ENCODE data around the gene CCSER1.

Gene CCSER1

DNA sequence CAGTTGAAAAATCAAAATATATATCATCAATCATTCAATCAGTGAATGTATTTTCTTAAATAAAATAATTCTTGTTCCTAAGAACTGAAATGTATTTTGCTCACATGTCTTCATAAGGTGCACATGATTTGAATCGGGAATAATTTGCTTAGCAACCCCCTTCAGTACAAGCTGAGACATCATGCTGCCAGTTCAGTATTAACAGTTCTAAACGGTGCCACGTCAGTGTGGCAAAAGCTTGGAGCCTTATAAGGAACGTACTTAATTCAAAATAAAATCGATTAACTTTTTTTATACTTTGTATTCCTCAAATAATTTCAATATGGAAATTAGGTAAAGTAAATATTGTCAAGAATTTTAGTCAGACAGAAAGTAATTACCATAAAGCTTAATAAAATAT, 287.9 kb downstream of the CCSER1 start:
- no peaks in the 10 kb centered on the region for H3K9me3 ChIP-seq (ENCODE audit: control insufficient read depth, low read depth, low read length)
- no peak overlapping the region for H3K27ac ChIP-seq (ENCODE audit: low read length)
- no peak overlapping the region for H3K4me3 ChIP-seq (ENCODE audit: low read length)
- no peak overlapping the region for H3K9ac ChIP-seq (ENCODE audit: low read length)
- no peaks in the 10 kb centered on the region for H3K36me3 ChIP-seq (ENCODE audit: control insufficient read depth, low read depth, low read length)
- no peaks in the 10 kb centered on the region for H3K4me1 ChIP-seq (ENCODE audit: control insufficient read depth, low read depth, low read length)
- no peaks in the 10 kb centered on the region for H3K27me3 ChIP-seq (ENCODE audit: control insufficient read depth, insufficient read depth, low read length)

DNA sequence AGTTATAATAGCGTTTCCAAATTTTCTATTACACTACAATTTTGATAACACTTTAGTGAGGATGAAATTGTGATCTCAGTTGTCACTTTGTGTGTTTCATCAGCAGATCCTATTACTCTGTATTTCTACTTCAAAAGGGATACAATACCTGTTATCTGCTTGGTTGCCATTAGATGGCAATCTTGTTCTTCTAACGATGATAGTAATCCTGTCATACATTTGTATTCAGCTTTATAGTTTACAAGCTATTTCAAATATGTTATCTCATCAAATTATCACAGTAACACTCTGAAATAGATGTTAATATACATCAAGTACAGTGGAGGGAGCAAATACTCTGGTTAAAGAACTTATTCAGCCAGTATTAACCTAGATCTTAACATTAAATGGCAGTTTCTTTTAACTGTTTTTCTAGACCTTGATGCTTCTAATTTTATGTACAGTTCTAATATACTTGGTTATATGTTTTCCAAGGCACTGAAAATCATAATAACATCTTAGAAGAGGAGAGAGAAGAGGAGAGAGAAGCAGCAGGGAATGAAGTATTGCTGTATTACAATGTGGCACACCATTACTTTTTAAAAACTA, 292.0 kb downstream of the CCSER1 start:
- Histone ChIP-seq H3K4me3 (ENCODE audit: low read length) (no peak overlapping the region), H3K9ac (ENCODE audit: low read length) (no peak overlapping the region), H3K36me3 (ENCODE audit: control insufficient read depth, low read depth, low read length) (no peaks in the 10 kb centered on the region), H3K4me1 (ENCODE audit: control insufficient read depth, low read depth, low read length) (no peaks in the 10 kb centered on the region), H3K27me3 (ENCODE audit: control insufficient read depth, insufficient read depth, low read length) (no peaks in the 10 kb centered on the region), H3K27ac (ENCODE audit: low read length) (no peak overlapping the region), H3K9me3 (ENCODE audit: control insufficient read depth, low read depth, low read length) (no peaks in the 10 kb centered on the region)

DNA sequence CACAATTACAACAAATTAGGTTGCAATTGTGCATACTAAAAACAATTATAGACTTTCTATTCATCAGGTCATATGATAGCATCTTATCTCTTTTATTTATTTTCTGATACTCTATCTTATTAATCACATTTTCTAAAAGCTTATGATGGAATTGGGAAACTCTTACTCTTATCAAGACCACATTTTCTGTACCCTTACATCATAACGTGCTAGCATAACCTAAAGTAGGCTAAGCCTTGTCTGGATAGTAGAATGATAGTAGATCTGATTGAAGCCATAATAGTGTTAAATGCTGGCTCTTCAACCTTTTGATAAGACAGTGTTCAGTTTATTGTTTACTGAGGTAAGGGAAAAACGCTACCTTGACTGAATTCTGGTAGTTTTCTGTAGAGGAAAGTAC, 294.0 kb downstream of the CCSER1 start:
- Histone ChIP-seq H3K9ac (ENCODE audit: low read length) (no peak overlapping the region), H3K36me3 (ENCODE audit: control insufficient read depth, low read depth, low read length) (no peaks in the 10 kb centered on the region), H3K9me3 (ENCODE audit: control insufficient read depth, low read depth, low read length) (no peaks in the 10 kb centered on the region), H3K27ac (ENCODE audit: low read length) (no peak overlapping the region), H3K4me3 (ENCODE audit: low read length) (no peak overlapping the region), H3K27me3 (ENCODE audit: control insufficient read depth, insufficient read depth, low read length) (no peaks in the 10 kb centered on the region), H3K4me1 (ENCODE audit: control insufficient read depth, low read depth, low read length) (no peaks in the 10 kb centered on the region)

DNA sequence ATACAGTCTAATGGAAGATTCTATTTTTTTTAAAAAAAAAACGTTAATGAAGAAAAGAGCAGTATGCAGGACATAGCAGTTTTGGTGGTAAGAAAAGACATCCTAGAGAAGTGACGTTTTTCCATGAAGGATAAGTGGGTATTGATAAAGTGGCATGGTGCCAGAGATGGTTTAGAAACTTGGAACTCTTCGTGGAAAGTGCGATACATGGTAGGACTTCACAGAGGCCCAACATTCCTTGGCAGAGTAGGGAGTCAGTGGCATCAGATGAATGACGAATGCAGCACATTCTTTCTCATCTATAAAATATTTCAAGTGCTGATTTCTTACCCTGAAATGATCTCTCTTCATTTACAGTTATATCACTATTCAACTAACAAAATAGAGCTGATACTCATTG, 298.7 kb downstream of the CCSER1 start:
- H3K4me3 ChIP-seq (ENCODE audit: low read length): no peak overlapping the region
- H3K36me3 ChIP-seq (ENCODE audit: control insufficient read depth, low read depth, low read length): no peaks in the 10 kb centered on the region
- H3K27me3 ChIP-seq (ENCODE audit: control insufficient read depth, insufficient read depth, low read length): no peaks in the 10 kb centered on the region
- H3K9me3 ChIP-seq (ENCODE audit: control insufficient read depth, low read depth, low read length): no peaks in the 10 kb centered on the region
- H3K4me1 ChIP-seq (ENCODE audit: control insufficient read depth, low read depth, low read length): no peaks in the 10 kb centered on the region
- no peak overlapping the region for H3K27ac ChIP-seq (ENCODE audit: low read length)
- H3K9ac ChIP-seq (ENCODE audit: low read length): no peak overlapping the region

DNA sequence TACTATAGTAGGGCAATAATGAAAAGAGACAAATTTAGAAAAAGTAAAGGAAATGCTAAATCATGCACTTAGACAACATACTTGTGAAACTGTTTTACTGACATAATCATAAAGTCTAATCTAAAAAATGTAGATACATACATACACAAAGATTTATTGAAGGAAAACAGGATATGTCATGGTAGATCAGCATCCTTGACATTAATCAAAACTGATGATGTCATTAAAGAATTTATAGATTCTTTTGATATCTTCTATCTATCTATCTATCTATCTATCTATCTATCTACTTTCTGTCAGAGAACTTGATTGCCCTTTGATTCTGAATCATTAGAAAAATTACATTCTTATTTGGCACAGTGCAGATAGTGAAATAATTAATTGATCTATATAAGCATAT, 311.3 kb downstream of the CCSER1 start:
- H3K27me3 ChIP-seq (ENCODE audit: control insufficient read depth, insufficient read depth, low read length): no peaks in the 10 kb centered on the region
- H3K4me1 ChIP-seq (ENCODE audit: control insufficient read depth, low read depth, low read length): no peaks in the 10 kb centered on the region
- H3K9ac ChIP-seq (ENCODE audit: low read length): no peak overlapping the region

DNA sequence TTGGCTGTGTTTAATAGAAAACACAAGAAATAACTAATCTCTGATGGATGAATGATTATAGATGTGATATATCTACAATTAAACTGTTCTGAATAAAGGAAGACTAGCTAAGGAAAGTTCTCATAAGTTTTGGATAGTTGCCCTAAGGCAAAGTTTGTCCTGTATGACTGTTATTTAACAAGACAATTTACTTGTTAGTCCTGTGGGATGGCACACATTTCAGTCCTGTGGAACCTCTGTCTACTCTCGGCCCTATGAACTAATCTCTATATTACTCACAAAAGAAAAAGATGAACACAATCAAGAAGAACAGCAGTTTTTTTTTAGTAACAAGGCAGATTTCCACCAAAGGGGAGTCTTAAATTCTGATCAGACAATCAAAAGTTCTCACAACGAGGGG, 314.6 kb downstream of the CCSER1 start:
- Histone ChIP-seq H3K27me3 (ENCODE audit: control insufficient read depth, insufficient read depth, low read length) (no peaks in the 10 kb centered on the region), H3K36me3 (ENCODE audit: control insufficient read depth, low read depth, low read length) (no peaks in the 10 kb centered on the region)

More for the DNA sequence above, 311.3 kb downstream of the CCSER1 start:
- Histone ChIP-seq H3K4me3 (ENCODE audit: low read length) (no peak overlapping the region), H3K36me3 (ENCODE audit: control insufficient read depth, low read depth, low read length) (no peaks in the 10 kb centered on the region), H3K9me3 (ENCODE audit: control insufficient read depth, low read depth, low read length) (no peaks in the 10 kb centered on the region), H3K27ac (ENCODE audit: low read length) (no peak overlapping the region)

DNA sequence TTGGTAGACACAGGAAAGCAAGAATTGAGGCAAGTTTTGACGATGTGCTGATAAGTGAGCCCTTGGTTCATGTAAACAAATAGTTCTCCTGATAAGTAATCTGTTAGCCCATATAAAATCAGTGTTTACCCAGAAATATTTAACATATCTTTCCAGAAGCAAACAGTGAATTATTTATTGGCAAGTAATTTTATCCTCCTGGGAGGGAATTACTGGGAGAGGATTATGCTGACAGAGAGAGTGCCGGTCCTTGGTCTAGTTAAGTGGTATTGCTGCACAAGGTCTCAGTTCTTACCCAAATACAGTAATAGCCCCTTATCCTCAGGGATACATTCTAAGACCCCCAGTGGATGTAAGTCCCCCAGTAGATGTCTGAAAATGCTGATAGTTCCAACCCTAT, 315.4 kb downstream of the CCSER1 start:
- Histone ChIP-seq H3K36me3 (ENCODE audit: control insufficient read depth, low read depth, low read length) (no peaks in the 10 kb centered on the region), H3K27ac (ENCODE audit: low read length) (no peak overlapping the region), H3K4me3 (ENCODE audit: low read length) (no peak overlapping the region), H3K9ac (ENCODE audit: low read length) (no peak overlapping the region), H3K9me3 (ENCODE audit: control insufficient read depth, low read depth, low read length) (no peaks in the 10 kb centered on the region), H3K27me3 (ENCODE audit: control insufficient read depth, insufficient read depth, low read length) (no peaks in the 10 kb centered on the region), H3K4me1 (ENCODE audit: control insufficient read depth, low read depth, low read length) (no peaks in the 10 kb centered on the region)

More for the DNA sequence above, 314.6 kb downstream of the CCSER1 start:
- no peaks in the 10 kb centered on the region for H3K4me1 ChIP-seq (ENCODE audit: control insufficient read depth, low read depth, low read length)
- H3K9ac ChIP-seq (ENCODE audit: low read length): no peak overlapping the region
- H3K4me3 ChIP-seq (ENCODE audit: low read length): no peak overlapping the region
- no peaks in the 10 kb centered on the region for H3K9me3 ChIP-seq (ENCODE audit: control insufficient read depth, low read depth, low read length)
- H3K27ac ChIP-seq (ENCODE audit: low read length): no peak overlapping the region

DNA sequence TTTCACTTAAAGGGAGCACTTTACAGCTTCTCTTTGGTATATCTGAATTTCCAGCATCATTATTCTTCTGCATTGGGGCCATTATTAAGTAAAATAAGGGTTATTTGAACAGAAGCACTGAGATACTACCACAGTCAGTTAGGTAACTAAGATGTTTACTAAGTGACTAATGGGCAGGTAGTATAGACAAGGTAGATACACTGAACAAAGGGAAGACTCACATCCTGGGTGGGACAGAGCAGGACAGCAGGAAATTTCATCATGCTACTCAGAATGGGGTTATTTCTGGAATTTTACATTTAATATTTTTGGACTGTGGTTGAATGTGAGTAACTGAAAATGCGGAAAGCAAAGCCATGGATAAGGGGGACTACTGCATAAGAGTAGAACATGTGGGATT, 316.0 kb downstream of the CCSER1 start:
- no peak overlapping the region for H3K27ac ChIP-seq (ENCODE audit: low read length)
- no peak overlapping the region for H3K4me3 ChIP-seq (ENCODE audit: low read length)
- no peaks in the 10 kb centered on the region for H3K4me1 ChIP-seq (ENCODE audit: control insufficient read depth, low read depth, low read length)
- H3K36me3 ChIP-seq (ENCODE audit: control insufficient read depth, low read depth, low read length): no peaks in the 10 kb centered on the region
- H3K27me3 ChIP-seq (ENCODE audit: control insufficient read depth, insufficient read depth, low read length): no peaks in the 10 kb centered on the region
- no peaks in the 10 kb centered on the region for H3K9me3 ChIP-seq (ENCODE audit: control insufficient read depth, low read depth, low read length)
- H3K9ac ChIP-seq (ENCODE audit: low read length): no peak overlapping the region

DNA sequence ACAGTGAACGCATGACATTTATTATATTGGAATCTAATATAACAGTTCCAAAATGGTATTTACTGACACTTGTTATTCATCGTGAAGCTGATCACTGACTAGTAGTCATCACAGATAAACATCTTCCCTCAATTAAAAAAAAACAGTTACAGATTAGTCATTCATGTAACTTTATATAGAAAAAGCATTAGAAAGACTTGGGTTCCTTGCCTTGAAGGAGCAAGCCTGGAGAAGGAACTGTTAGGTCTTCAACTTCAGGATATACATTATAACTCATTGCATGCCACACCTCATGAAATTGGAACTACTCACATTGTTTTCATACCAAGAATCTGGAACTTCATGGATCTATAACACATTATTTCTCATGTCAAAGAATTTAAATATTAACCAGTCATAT, 317.7 kb downstream of the CCSER1 start:
- Histone ChIP-seq H3K9ac (ENCODE audit: low read length) (no peak overlapping the region), H3K4me3 (ENCODE audit: low read length) (no peak overlapping the region), H3K27ac (ENCODE audit: low read length) (no peak overlapping the region)

DNA sequence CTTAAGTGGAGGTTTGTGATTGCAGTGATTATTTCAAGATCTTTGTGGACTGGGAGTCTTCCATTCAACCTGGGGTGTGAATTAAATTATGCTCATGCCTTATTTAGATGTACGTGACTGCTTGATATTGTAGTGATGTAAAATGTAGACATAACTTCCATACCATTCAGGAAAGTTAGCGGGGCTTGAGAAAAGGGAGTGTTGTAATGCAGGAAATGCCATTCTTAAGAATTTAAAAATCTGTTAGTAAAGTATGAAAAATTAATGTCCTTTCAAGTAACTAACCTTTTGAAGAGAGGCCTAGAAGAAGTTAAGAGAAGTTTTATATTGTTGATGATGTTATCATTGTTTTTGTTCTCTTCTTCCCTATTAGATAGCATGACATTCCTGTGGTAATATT, 318.2 kb downstream of the CCSER1 start:
- Histone ChIP-seq H3K4me3 (ENCODE audit: low read length) (no peak overlapping the region), H3K4me1 (ENCODE audit: control insufficient read depth, low read depth, low read length) (no peaks in the 10 kb centered on the region), H3K9me3 (ENCODE audit: control insufficient read depth, low read depth, low read length) (no peaks in the 10 kb centered on the region), H3K27me3 (ENCODE audit: control insufficient read depth, insufficient read depth, low read length) (no peaks in the 10 kb centered on the region), H3K36me3 (ENCODE audit: control insufficient read depth, low read depth, low read length) (no peaks in the 10 kb centered on the region), H3K27ac (ENCODE audit: low read length) (no peak overlapping the region), H3K9ac (ENCODE audit: low read length) (no peak overlapping the region)

More for the DNA sequence above, 317.7 kb downstream of the CCSER1 start:
- Histone ChIP-seq H3K36me3 (ENCODE audit: control insufficient read depth, low read depth, low read length) (no peaks in the 10 kb centered on the region), H3K4me1 (ENCODE audit: control insufficient read depth, low read depth, low read length) (no peaks in the 10 kb centered on the region), H3K9me3 (ENCODE audit: control insufficient read depth, low read depth, low read length) (no peaks in the 10 kb centered on the region), H3K27me3 (ENCODE audit: control insufficient read depth, insufficient read depth, low read length) (no peaks in the 10 kb centered on the region)

DNA sequence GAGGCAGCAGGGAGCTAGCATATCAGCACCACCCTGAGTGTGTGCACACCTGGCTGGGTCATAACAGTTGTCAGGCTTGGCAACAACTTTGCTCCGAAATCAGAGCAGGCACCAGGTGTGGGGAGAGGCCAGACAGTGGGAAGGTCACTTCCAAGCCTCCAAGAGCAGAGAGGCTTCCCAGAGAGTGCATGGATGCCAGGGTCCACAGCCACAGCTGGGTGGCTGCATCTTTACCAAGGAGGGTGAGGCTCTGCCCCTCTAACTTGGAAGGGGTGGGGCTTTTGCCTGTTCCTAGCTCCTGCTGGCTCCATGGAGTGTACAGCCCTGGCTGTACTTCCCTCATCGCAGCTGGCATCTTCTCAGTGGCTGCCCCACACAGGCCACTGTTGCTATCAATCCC, 322.4 kb downstream of the CCSER1 start:
- Histone ChIP-seq H3K36me3 (ENCODE audit: control insufficient read depth, low read depth, low read length) (no peaks in the 10 kb centered on the region), H3K9me3 (ENCODE audit: control insufficient read depth, low read depth, low read length) (no peaks in the 10 kb centered on the region), H3K27ac (ENCODE audit: low read length) (no peak overlapping the region), H3K9ac (ENCODE audit: low read length) (no peak overlapping the region), H3K4me3 (ENCODE audit: low read length) (no peak overlapping the region), H3K27me3 (ENCODE audit: control insufficient read depth, insufficient read depth, low read length) (no peaks in the 10 kb centered on the region), H3K4me1 (ENCODE audit: control insufficient read depth, low read depth, low read length) (no peaks in the 10 kb centered on the region)

DNA sequence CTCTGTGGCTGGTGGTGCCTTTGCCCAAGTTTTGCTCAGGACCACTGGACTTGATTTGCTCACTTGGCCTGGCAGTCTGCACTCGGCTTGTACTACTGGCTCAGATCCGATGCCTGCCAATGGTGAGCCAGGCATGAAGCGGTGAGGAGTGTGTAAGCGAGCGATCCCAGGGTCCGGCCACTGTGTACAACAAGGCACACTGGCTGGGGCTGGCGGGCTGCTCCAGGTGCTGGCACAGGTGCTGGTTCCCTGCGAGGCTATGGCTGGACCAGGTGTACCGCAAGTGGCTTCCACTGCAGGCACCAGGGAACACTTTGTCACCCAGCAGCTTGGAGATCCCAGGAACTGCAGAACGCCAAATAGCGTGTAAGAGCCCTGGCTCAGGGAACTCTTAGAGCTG, 329.7 kb downstream of the CCSER1 start:
- Histone ChIP-seq H3K27ac (ENCODE audit: low read length) (no peak overlapping the region), H3K27me3 (ENCODE audit: control insufficient read depth, insufficient read depth, low read length) (no peaks in the 10 kb centered on the region), H3K9me3 (ENCODE audit: control insufficient read depth, low read depth, low read length) (no peaks in the 10 kb centered on the region), H3K9ac (ENCODE audit: low read length) (no peak overlapping the region), H3K4me3 (ENCODE audit: low read length) (no peak overlapping the region), H3K4me1 (ENCODE audit: control insufficient read depth, low read depth, low read length) (no peaks in the 10 kb centered on the region), H3K36me3 (ENCODE audit: control insufficient read depth, low read depth, low read length) (no peaks in the 10 kb centered on the region)
